IMR-90 (cell line): Measurements from ENCODE around the gene INTS14. TPM values are rescaled to one million over a fixed set of nuclear protein-coding genes. Genes with fewer than 3 reads are reported as not detected.

Experiments
- ATAC-seq: fragments of 200-7000 bp; cut with Tn5 transposase; 2 replicates; pipeline ENCODE4 v1.9.1; 2020; ENCODE audit warnings: low read depth, mild to moderate bottlenecking, moderate library complexity
- BruUV-seq: library from RNA; stranded (reverse); fragments of 400-500 nt; replicated peaks from 2 replicates; lab custom pipeline; 2021; lab: Mats Ljungman, UMichigan
- CTCF ChIA-PET: fragments of 300-600 bp; formaldehyde crosslinking; extraction: SDS; loops from one replicate; lab custom pipeline; 2021; ENCODE audit warnings: antibody characterized with exemption; lab: Yijun Ruan, JAX
- POLR2A ChIA-PET: fragments of 300-600 bp; sonication (Branson Sonifier 250); formaldehyde crosslinking; loops from one replicate; lab custom pipeline; 2022; ENCODE audit warnings: antibody characterized with exemption; ENCODE audit not compliant: unreplicated experiment; lab: Charles Lee
- DNase-seq: peaks from one replicate; pipeline ENCODE4 v3.0.0; 2013
- H2AFZ ChIP-seq: replicated peaks from 2 replicates; pipeline ENCODE3; 2013; ENCODE audit warnings: low read length, mild to moderate bottlenecking; ENCODE audit not compliant: poor library complexity
- H2AK5ac ChIP-seq: 2 replicates; pipeline ENCODE4 v1.6.1; 2013; ENCODE audit warnings: low read depth, low read length, inconsistent platforms
- H2AK9ac ChIP-seq: replicated peaks from 2 replicates; pipeline ENCODE3; 2013; ENCODE audit warnings: mild to moderate bottlenecking, low read depth, low read length, moderate library complexity; ENCODE audit not compliant: poor library complexity
- H2BK120ac ChIP-seq: 2 replicates; pipeline ENCODE4 v1.6.1; 2013; ENCODE audit warnings: low read depth, low read length, inconsistent platforms
- H2BK15ac ChIP-seq: 3 replicates; pipeline ENCODE4 v1.6.1; 2013; ENCODE audit warnings: low read depth, low read length, inconsistent platforms
- H2BK20ac ChIP-seq: 2 replicates; pipeline ENCODE4 v1.6.1; 2013; ENCODE audit warnings: low read depth, mild to moderate bottlenecking, inconsistent platforms, low read length, moderate library complexity
- H2BK5ac ChIP-seq: 2 replicates; pipeline ENCODE4 v1.6.1; 2013; ENCODE audit warnings: mild to moderate bottlenecking, low read depth, low read length, inconsistent platforms; ENCODE audit not compliant: poor library complexity, severe bottlenecking
- H3K14ac ChIP-seq: replicated peaks from 2 replicates; pipeline ENCODE4 v1.6.1; 2013; ENCODE audit warnings: low read depth, low read length, inconsistent platforms
- H3K18ac ChIP-seq: 2 replicates; pipeline ENCODE4 v1.6.1; 2013; ENCODE audit warnings: low read depth, low read length, control low read depth
- H3K23ac ChIP-seq: 2 replicates; pipeline ENCODE4 v1.6.1; 2013; ENCODE audit warnings: low read depth, low read length, inconsistent platforms
- H3K27ac ChIP-seq: 2 replicates; pipeline ENCODE4 v1.5.1; 2013; ENCODE audit warnings: mild to moderate bottlenecking, control low read depth, low read length; ENCODE audit not compliant: insufficient read depth
- H3K27me3 ChIP-seq: 2 replicates; pipeline ENCODE4 v1.6.1; 2013; ENCODE audit warnings: low read length; ENCODE audit not compliant: control insufficient read depth, insufficient read depth
- H3K36me3 ChIP-seq: 2 replicates; pipeline ENCODE4 v1.6.1; 2013; ENCODE audit warnings: low read length, mixed read lengths; ENCODE audit not compliant: control insufficient read depth, insufficient read depth
- H3K4ac ChIP-seq: 2 replicates; pipeline ENCODE4 v1.6.1; 2013; ENCODE audit warnings: low read depth, low read length, inconsistent platforms
- H3K4me1 ChIP-seq: 2 replicates; pipeline ENCODE4 v1.6.1; 2013; ENCODE audit warnings: low read length, mixed read lengths; ENCODE audit not compliant: control insufficient read depth, insufficient read depth
- H3K4me2 ChIP-seq: 2 replicates; pipeline ENCODE4 v1.6.1; 2013; ENCODE audit warnings: low read depth, mild to moderate bottlenecking, control low read depth, low read length, moderate library complexity
- H3K4me3 ChIP-seq: 2 replicates; pipeline ENCODE4 v1.5.1; 2013; ENCODE audit warnings: low read depth, mild to moderate bottlenecking, control low read depth, low read length, moderate library complexity; ENCODE audit not compliant: insufficient read depth
- H3K56ac ChIP-seq: 2 replicates; pipeline ENCODE4 v1.6.1; 2013; ENCODE audit warnings: low read length, inconsistent platforms; ENCODE audit not compliant: insufficient read depth; ENCODE audit errors: extremely low read depth
- H3K79me1 ChIP-seq, 2 experiments: 2 replicates each; pipeline ENCODE4 v1.6.1; 2013; ENCODE audit warnings: low read length in 2 of 2, inconsistent platforms in 1 of 2, low read depth in 1 of 2
- H3K9ac ChIP-seq: 2 replicates; pipeline ENCODE4 v1.6.1; 2013; ENCODE audit warnings: low read depth, low read length, control low read depth
- H3K9me1 ChIP-seq: 2 replicates; pipeline ENCODE4 v1.6.1; 2013; ENCODE audit warnings: low read length, inconsistent platforms; ENCODE audit not compliant: insufficient read depth
- H3K9me3 ChIP-seq: 2 replicates; pipeline ENCODE4 v1.6.1; 2013; ENCODE audit warnings: low read length; ENCODE audit not compliant: control insufficient read depth, insufficient read depth
- H4K20me1 ChIP-seq: 2 replicates; pipeline ENCODE4 v1.6.1; 2013; ENCODE audit warnings: low read length, inconsistent platforms; ENCODE audit not compliant: insufficient read depth
- H4K5ac ChIP-seq: 2 replicates; pipeline ENCODE4 v1.6.1; 2013; ENCODE audit warnings: mild to moderate bottlenecking, low read depth, low read length, control low read depth
- H4K8ac ChIP-seq, 2 experiments: 2 replicates each; pipeline ENCODE4 v1.6.1; 2013; ENCODE audit warnings: low read depth in 2 of 2, low read length in 2 of 2, control low read depth in 1 of 2, inconsistent platforms in 1 of 2
- H4K91ac ChIP-seq: 2 replicates; pipeline ENCODE4 v1.6.1; 2013; ENCODE audit warnings: low read depth, low read length, inconsistent platforms; ENCODE audit not compliant: insufficient read depth
- BHLHE40 ChIP-seq: fragments of 150-350 bp; IDR thresholded peaks from 2 replicates; pipeline ENCODE4 v1.6.1; 2016; ENCODE audit warnings: mild to moderate bottlenecking, low read depth, low read length
- CEBPB ChIP-seq: IDR thresholded peaks from 2 replicates; pipeline ENCODE4 v1.6.1; 2012; ENCODE audit warnings: low read depth, low read length, improper control_type of control experiment
- CHD1 ChIP-seq: IDR thresholded peaks from 2 replicates; pipeline ENCODE4 v1.6.1; 2012; ENCODE audit warnings: low read depth, low read length, improper control_type of control experiment
- FOS ChIP-seq: fragments of 150-350 bp; IDR thresholded peaks from 2 replicates; pipeline ENCODE4 v1.6.1; 2016; ENCODE audit warnings: low read depth, low read length
- MAFK ChIP-seq: IDR thresholded peaks from 2 replicates; pipeline ENCODE4 v1.6.1; 2012; ENCODE audit warnings: low read depth, low read length, improper control_type of control experiment
- MXI1 ChIP-seq: IDR thresholded peaks from 2 replicates; pipeline ENCODE4 v1.6.1; 2012; ENCODE audit warnings: low read depth, mild to moderate bottlenecking, low read length, moderate library complexity, borderline replicate concordance
- NFE2L2 ChIP-seq: fragments of 150-350 bp; IDR thresholded peaks from 2 replicates; pipeline ENCODE4 v1.6.1; 2016; ENCODE audit warnings: low read depth, mild to moderate bottlenecking, low read length
- POLR2A ChIP-seq: IDR thresholded peaks from 2 replicates; pipeline ENCODE4 v1.6.1; 2012; ENCODE audit warnings: mild to moderate bottlenecking, low read depth, low read length
- RAD21 ChIP-seq: IDR thresholded peaks from 2 replicates; pipeline ENCODE4 v1.6.1; 2012; ENCODE audit warnings: low read length, improper control_type of control experiment
- RCOR1 ChIP-seq: IDR thresholded peaks from 2 replicates; pipeline ENCODE4 v1.6.1; 2012; ENCODE audit warnings: mild to moderate bottlenecking, low read length, improper control_type of control experiment; ENCODE audit not compliant: insufficient replicate concordance
- RFX5 ChIP-seq: IDR thresholded peaks from 2 replicates; pipeline ENCODE4 v1.8.0; 2012; ENCODE audit warnings: low read depth, mild to moderate bottlenecking, low read length, moderate library complexity
- SMC3 ChIP-seq: fragments of 150-350 bp; IDR thresholded peaks from 2 replicates; pipeline ENCODE4 v1.6.1; 2016; ENCODE audit warnings: low read depth, mild to moderate bottlenecking, antibody characterized with exemption, low read length, moderate library complexity
- WGBS, 2 experiments: methylation state at CpG; one replicate each; pipeline versions ENCODE4 v1.1.5 to v1.1.7; 2013; ENCODE audit warnings: missing lambda C conversion rate in 2 of 2; ENCODE audit not compliant: insufficient read length in 1 of 2; ENCODE audit errors: extremely low coverage in 2 of 2; 5-methylcytosine and 5-hydroxymethylcytosine counted together
- dilution Hi-C: fragments of 300-500 bp; cut with HindIII; formaldehyde crosslinking; loops from one replicate; pipeline ENCODE4 v1.14.3; 2018; ENCODE audit warnings: low sequenced_read_pairs; ENCODE audit not compliant: unreplicated experiment
- in situ Hi-C: fragments of 300-500 bp; cut with MboI; formaldehyde crosslinking; loops from 3 replicates; pipeline ENCODE4 v1.14.3; 2019; ENCODE audit warnings: low sequenced_read_pairs, inconsistent platforms, mixed read lengths
- intact Hi-C: fragments of 100-400 bp; cut with micrococcal nuclease; formaldehyde crosslinking; loops from 2 replicates; pipeline ENCODE4 v1.10.0; 2022
- polyA plus RNA-seq, 3 experiments: library from polyadenylated mRNA; depleted of rRNA; stranded (reverse); fragments of >200 nt; gene quantifications; 2 replicates each; pipeline ENCODE4 v1.2.3, GENCODE V29; 2012; ENCODE audit warnings: low replicate concordance in 1 of 3
- total RNA-seq: library from RNA; depleted of rRNA; stranded (reverse); fragments of >200 nt; gene quantifications from 2 replicates; pipeline ENCODE4 v1.2.3, GENCODE V29; 2012
- TF ChIP-seq, protein P1 (sequence below): fragments of 150-350 bp; IDR thresholded peaks from 2 replicates; pipeline ENCODE4 v1.6.1; 2016; ENCODE audit warnings: low read depth, mild to moderate bottlenecking, low read length, moderate library complexity, borderline replicate concordance
- TF ChIP-seq, protein P2 (sequence below): conservative IDR thresholded peaks from 2 replicates; pipeline ENCODE4 v1.5.1; 2012; ENCODE audit warnings: mild to moderate bottlenecking, low read depth, low read length, improper control_type of control experiment

INTS14 gene
- total and polyA plus RNA-seq, 2 of the 4 experiments (the other 2 are of a cell fraction) = 22.9 to 39.5 TPM

DNA sequence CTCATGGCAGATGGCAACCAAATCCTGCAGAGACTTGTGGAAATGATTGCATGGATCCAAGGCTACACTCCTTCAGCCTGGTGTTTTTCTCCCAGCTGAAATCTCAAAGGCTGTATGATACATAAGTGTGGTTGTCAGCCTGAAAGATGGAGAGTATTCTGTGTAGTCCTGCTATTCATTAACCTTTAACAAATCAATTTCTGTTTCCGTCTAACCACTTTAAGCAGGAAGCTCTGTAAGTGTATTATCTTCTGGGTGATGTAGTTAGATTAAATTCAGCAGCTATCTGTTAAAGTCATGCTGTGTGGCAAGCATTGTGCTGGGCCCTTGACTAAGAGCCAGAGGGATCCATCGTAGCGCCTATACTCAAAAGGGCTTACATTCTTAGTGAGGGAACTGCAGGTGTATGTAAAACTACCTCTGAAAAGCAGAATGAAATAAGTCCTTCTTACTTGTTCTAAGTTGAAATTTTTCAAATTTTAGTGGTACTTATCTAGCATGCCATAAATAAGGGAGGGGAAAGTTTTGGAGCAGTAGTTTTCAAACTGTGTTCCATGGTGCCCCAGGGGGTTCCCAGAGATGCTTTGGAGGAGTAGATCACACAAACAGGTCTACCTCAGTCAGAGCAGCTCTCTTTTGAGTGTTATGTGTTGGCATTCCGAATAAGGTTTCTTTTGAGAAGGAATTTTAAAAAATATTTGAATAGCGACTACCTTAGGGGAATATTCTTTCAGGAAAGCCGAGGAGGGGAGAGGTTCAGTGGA is 51.8 kb downstream of the INTS14 start (continued):
- no peak for TF ChIP-seq RCOR1

DNA sequence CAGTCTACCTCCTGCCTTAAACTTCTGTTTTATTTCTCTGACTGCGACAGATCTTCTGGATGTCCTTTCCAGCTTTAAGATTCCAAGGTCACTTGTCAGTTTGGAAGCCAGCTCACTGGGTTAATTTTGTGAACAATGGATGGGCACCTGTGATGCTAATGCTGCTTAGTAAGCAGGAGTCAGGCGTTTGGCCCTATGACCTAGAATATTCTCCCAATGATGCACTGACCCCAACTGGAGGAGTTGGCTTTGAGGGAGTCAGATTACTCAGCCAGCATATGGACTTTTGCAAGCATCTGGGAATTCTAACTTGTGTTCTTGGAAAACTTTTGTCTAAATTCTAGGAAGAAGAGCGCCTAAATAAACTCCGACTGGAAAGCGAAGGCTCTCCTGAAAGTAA is 52.6 kb downstream of the INTS14 start:
- H3K27ac ChIP-seq = no peak overlapping the region
- no peak overlapping the region for H2AFZ ChIP-seq
- intact Hi-C loops = no loop called here
- H3K4me3 ChIP-seq = no peak overlapping the region
- no peak overlapping the region for H3K18ac ChIP-seq
- dilution Hi-C loops = no loop called here
- H3K9me1 ChIP-seq = peaks cover 10% of the 10 kb centered on the region; the same call in 1 of the 2 replicates
- no peak overlapping the region for H2BK120ac ChIP-seq
- in situ Hi-C loops = no loop called here
- no peak overlapping the region for H2BK15ac ChIP-seq
- ChIA-PET POLR2A (no interaction called here), CTCF (interaction anchor here (0.6 kb wide), 1 partner anchor 29 kb away, joined by 3 read pairs; no protein-coding TSS in a partner anchor)
- no peak overlapping the region for H3K56ac ChIP-seq
- H4K5ac ChIP-seq = no peak overlapping the region
- H4K8ac ChIP-seq = no peak overlapping the region
- H4K91ac ChIP-seq = no peak overlapping the region
- ATAC-seq = peak; percentile 90
- H3K4me2 ChIP-seq = no peak overlapping the region
- H3K23ac ChIP-seq = no peak overlapping the region
- peaks cover 4% of the 10 kb centered on the region for H3K4me1 ChIP-seq
- H2AK5ac ChIP-seq = no peak overlapping the region
- H3K9ac ChIP-seq = no peak overlapping the region
- peak; percentile 86 for DNase-seq
- peaks cover 31 to 55% of the 10 kb centered on the region in 2 experiments for H3K79me1 ChIP-seq
- no TSS peak for BruUV-seq
- peaks cover 20% of the 10 kb centered on the region for H3K36me3 ChIP-seq
- no peaks in the 10 kb centered on the region for H3K27me3 ChIP-seq
- H3K9me3 ChIP-seq = no peaks in the 10 kb centered on the region
- H4K20me1 ChIP-seq = peaks cover 5% of the 10 kb centered on the region; the same call in 1 of the 2 replicates
- 96% methylated on average over 3 of the region's 5 CpGs; no CpG with 5 or more reads in 1 of the 2 experiments for WGBS, 2 experiments
- H2BK5ac ChIP-seq = no peak overlapping the region
- no peak overlapping the region for H2BK20ac ChIP-seq
- H2AK9ac ChIP-seq = no peak overlapping the region
- H3K4ac ChIP-seq = no peak overlapping the region
- H3K14ac ChIP-seq = no peak overlapping the region
- no peak for TF ChIP-seq MAFK
- TF ChIP-seq, protein P1, sequence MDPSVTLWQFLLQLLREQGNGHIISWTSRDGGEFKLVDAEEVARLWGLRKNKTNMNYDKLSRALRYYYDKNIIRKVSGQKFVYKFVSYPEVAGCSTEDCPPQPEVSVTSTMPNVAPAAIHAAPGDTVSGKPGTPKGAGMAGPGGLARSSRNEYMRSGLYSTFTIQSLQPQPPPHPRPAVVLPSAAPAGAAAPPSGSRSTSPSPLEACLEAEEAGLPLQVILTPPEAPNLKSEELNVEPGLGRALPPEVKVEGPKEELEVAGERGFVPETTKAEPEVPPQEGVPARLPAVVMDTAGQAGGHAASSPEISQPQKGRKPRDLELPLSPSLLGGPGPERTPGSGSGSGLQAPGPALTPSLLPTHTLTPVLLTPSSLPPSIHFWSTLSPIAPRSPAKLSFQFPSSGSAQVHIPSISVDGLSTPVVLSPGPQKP = no peak
- no peak for TF ChIP-seq CHD1
- TF ChIP-seq, protein P2, sequence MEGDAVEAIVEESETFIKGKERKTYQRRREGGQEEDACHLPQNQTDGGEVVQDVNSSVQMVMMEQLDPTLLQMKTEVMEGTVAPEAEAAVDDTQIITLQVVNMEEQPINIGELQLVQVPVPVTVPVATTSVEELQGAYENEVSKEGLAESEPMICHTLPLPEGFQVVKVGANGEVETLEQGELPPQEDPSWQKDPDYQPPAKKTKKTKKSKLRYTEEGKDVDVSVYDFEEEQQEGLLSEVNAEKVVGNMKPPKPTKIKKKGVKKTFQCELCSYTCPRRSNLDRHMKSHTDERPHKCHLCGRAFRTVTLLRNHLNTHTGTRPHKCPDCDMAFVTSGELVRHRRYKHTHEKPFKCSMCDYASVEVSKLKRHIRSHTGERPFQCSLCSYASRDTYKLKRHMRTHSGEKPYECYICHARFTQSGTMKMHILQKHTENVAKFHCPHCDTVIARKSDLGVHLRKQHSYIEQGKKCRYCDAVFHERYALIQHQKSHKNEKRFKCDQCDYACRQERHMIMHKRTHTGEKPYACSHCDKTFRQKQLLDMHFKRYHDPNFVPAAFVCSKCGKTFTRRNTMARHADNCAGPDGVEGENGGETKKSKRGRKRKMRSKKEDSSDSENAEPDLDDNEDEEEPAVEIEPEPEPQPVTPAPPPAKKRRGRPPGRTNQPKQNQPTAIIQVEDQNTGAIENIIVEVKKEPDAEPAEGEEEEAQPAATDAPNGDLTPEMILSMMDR = 0 out of 2 replicates have a peak, but pooled peaks have one; percentile 9
- TF ChIP-seq RCOR1 = peak; percentile 81
- TF ChIP-seq RFX5 = no peak
- no peak for TF ChIP-seq POLR2A
- no peak for TF ChIP-seq NFE2L2
- no peak for TF ChIP-seq MXI1
- TF ChIP-seq RAD21 = 0 out of 2 replicates have a peak, but pooled peaks have one; percentile 7
- no peak for TF ChIP-seq FOS
- TF ChIP-seq CEBPB = peak; percentile 13; the same call in 1 of the 2 replicates
- peak; percentile 62 for TF ChIP-seq BHLHE40
- no peak for TF ChIP-seq SMC3
